ENCODE results near the gene ARRDC2. TPM values are rescaled to one million over a fixed set of nuclear protein-coding genes. Genes with fewer than 3 reads are reported as not detected.

ARRDC2 gene
- total RNA-seq, 6 experiments from 2014 or later: 3.6 to 28.5 (median 10.8) TPM

- ATAC-seq: peak in 3 of 4 donors; percentile 1 to 36 (median 1)
- Histone ChIP-seq H3K9me3 (no peaks in the 10 kb centered on the region), H3K4me3 (no peak overlapping the region), H3K27me3 (no peaks in the 10 kb centered on the region), H3K27ac (peak overlapping the region; percentile 51 to 67 (median 64)), H3K36me3 (peaks cover 0 to 12% (median 3%) of the 10 kb centered on the region in 4 donors), H3K4me1 (peaks cover 3 to 41% (median 13%) of the 10 kb centered on the region in 4 donors)
- no peak for DNase-seq
- intact Hi-C loops (cut with DNase I): no loop called here
- no peak for TF ChIP-seq CTCF (IDR thresholded peaks at IDR 0.05)
- no peak for TF ChIP-seq POLR2A (IDR thresholded peaks at IDR 0.05)
- 63% methylated on average over 11 of the region's 15 CpGs for WGBS (ENCODE audit: insufficient coverage, low coverage, low lambda C conversion rate, missing lambda C conversion rate)
Measured at GRCh38 chr19:18017275-18018083, 9.5 kb downstream of the ARRDC2 start.

- peak; percentile 85 to 91 (median 87) for DNase-seq
- no peak for TF ChIP-seq POLR2A (IDR thresholded peaks at IDR 0.05)
- TF ChIP-seq CTCF (IDR thresholded peaks at IDR 0.05): no peak
- Histone ChIP-seq H3K4me1 (peaks cover 3 to 38% (median 19%) of the 10 kb centered on the region in 4 donors), H3K27me3 (no peaks in the 10 kb centered on the region), H3K9me3 (no peaks in the 10 kb centered on the region), H3K4me3 (no peak overlapping the region), H3K36me3 (no peaks in the 10 kb centered on the region), H3K27ac (peak overlapping the region; percentile 78 to 96 (median 95))
- WGBS (ENCODE audit: insufficient coverage, low coverage, low lambda C conversion rate, missing lambda C conversion rate): 31% methylated on average over 9 of the region's 16 CpGs
- intact Hi-C loops (cut with DNase I): no loop called here
- peak; percentile 44 to 61 (median 54) for ATAC-seq
Measured at GRCh38 chr19:18020212-18021085, 12.5 kb downstream of the ARRDC2 start.

GRCh38 chr19:18021121-18021755, 13.3 kb downstream of the ARRDC2 start:
- Histone ChIP-seq H3K9me3 (no peaks in the 10 kb centered on the region), H3K4me1 (peaks cover 3 to 38% (median 19%) of the 10 kb centered on the region in 4 donors), H3K27ac (peak overlapping the region; percentile 78 to 96 (median 95)), H3K4me3 (peak overlapping the region in 2 of 3 donors; percentile 40 to 46), H3K27me3 (no peaks in the 10 kb centered on the region), H3K36me3 (no peaks in the 10 kb centered on the region)
- WGBS (ENCODE audit: insufficient coverage, low coverage, low lambda C conversion rate, missing lambda C conversion rate): 14% methylated on average over 17 of the region's 21 CpGs
- TF ChIP-seq POLR2A (IDR thresholded peaks at IDR 0.05) (no peak), CTCF (IDR thresholded peaks at IDR 0.05) (no peak)
- DNase-seq (peak; percentile 83 to 94 (median 87)), ATAC-seq (peak; percentile 44 to 57 (median 54))
- intact Hi-C loops (cut with DNase I): no loop called here

DNA sequence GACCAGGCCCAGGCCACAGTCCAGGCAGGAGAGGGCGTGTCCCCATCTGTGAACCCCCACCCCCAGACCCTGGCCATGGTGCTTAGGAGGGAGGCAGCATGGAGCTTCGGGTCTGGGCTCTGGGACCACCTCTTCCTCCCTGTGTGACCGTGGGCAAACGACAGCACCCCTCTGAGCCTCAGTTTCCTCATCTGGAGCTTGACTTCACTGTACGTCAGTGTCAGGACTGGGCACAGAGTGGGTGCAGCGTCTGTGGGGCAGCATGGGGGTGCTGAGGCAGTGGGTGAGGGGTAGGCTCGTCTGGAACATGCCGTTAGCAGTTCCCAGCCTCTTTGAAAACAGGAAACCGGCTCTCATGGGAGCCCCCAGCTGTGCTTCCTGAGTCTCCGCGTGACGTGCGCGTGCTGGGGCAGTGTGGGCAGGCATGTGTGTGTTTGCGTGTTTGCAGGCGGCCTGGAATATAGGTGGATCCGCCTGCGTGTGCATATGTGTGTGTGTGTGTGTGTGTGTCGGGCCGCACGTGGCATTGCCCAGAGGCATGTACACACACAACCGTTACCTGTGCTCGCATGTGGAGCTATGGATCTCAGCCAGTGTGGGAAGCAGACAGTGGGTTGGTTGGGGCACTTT, 15.8 kb downstream of the ARRDC2 start:
- no peaks in the 10 kb centered on the region for H3K36me3 ChIP-seq
- no peak overlapping the region for H3K4me3 ChIP-seq
- TF ChIP-seq POLR2A (IDR thresholded peaks at IDR 0.05) (no peak), CTCF (IDR thresholded peaks at IDR 0.05) (no peak)
- H3K4me1 ChIP-seq: peaks cover 3 to 47% (median 21%) of the 10 kb centered on the region in 4 donors
- peak overlapping the region; percentile 78 to 96 (median 95) for H3K27ac ChIP-seq
- DNase-seq (peak; percentile 71 to 88 (median 86)), ATAC-seq (peak; percentile 14 to 57 (median 36))
- H3K27me3 ChIP-seq: no peaks in the 10 kb centered on the region
- no peaks in the 10 kb centered on the region for H3K9me3 ChIP-seq
- intact Hi-C loops (cut with DNase I): no loop called here
- whole genome bisulfite sequencing (ENCODE audit: insufficient coverage, low coverage, low lambda C conversion rate, missing lambda C conversion rate): no CpG with 5 or more reads among the region's 23 CpGs
